Cardiac septum (tissue), 1 donor: ENCODE measurements around the gene GNAI2. TPM values are rescaled to one million over a fixed set of nuclear protein-coding genes. Genes with fewer than 3 reads are reported as not detected.
A peak's percentile ranks its signal among the peaks of the same experiment; 100 is the strongest.
"Not testable (repeated sequence)": the region's sequence is repeated elsewhere in the genome, so short reads cannot be mapped to it uniquely, and the experiment has no call there.

ENCODE experiments used
- DNase-seq: peaks from one replicate; pipeline ENCODE4 v3.0.0-alpha.2; 2020; ENCODE audit warnings: low spot score
- intact Hi-C: fragments of 100-400 bp; cut with DNase I; formaldehyde crosslinking; loops from one replicate; pipeline ENCODE4 v1.14.0; 2022
- total RNA-seq: library from RNA; stranded (reverse); fragmentation: NEBNext Ultra II Directional; extraction: Animal tissue kit (Norgen Biotek cat#: 25700); gene quantifications from one replicate; pipeline ENCODE4 v1.2.1, GENCODE V29; 2021
- donor health status: DM: no; HTN: no; CAD: no.

The GNAI2 gene
- total RNA-seq, 1 donor from 2014 or later: 153 TPM

- no peak for DNase-seq
Observed at GRCh38 chr3:50259432-50260026, 23.5 kb downstream of the GNAI2 start.

GRCh38 chr3:50260027-50260941 lies 24.3 kb downstream of the GNAI2 start:
- DNase-seq: peak; percentile 97
- intact Hi-C loops: loop anchor here (1.0 kb wide), 2 partner anchors 13 to 33 kb away; no protein-coding TSS in a partner anchor

More at GRCh38 chr3:50259432-50260026, 23.5 kb downstream of the GNAI2 start:
- intact Hi-C loops: loop anchor here (1.0 kb wide), 2 partner anchors 14 to 32 kb away; no protein-coding TSS in a partner anchor

- intact Hi-C loops: loop anchor here (1.0 kb wide), 2 partner anchors 12 to 34 kb away; no protein-coding TSS in a partner anchor
- DNase-seq: no peak
Observed at GRCh38 chr3:50260942-50261441, 25.0 kb downstream of the GNAI2 start.

- intact Hi-C loops: no loop called here
- no peak for DNase-seq
Observed at GRCh38 chr3:50261505-50261904, 25.5 kb downstream of the GNAI2 start.

- intact Hi-C loops, DNase-seq: not testable (repeated sequence)
Observed at GRCh38 chr3:50262200-50262599, 26.2 kb downstream of the GNAI2 start.

- no peak for DNase-seq
- intact Hi-C loops: no loop called here
Observed at GRCh38 chr3:50262778-50263177, 26.8 kb downstream of the GNAI2 start.

GRCh38 chr3:50263478-50264382 lies 27.7 kb downstream of the GNAI2 start:
- no peak for DNase-seq
- intact Hi-C loops: no loop called here

GRCh38 chr3:50264383-50264963 lies 28.5 kb downstream of the GNAI2 start:
- DNase-seq: peak; percentile 85
- intact Hi-C loops: no loop called here

- DNase-seq: no peak
- intact Hi-C loops: no loop called here
Observed at GRCh38 chr3:50264964-50265485, 29.0 kb downstream of the GNAI2 start.

GRCh38 chr3:50265571-50265970 lies 29.6 kb downstream of the GNAI2 start:
- intact Hi-C loops: no loop called here
- no peak for DNase-seq

GRCh38 chr3:50266017-50266416 lies 30.0 kb downstream of the GNAI2 start:
- intact Hi-C loops: no loop called here
- no peak for DNase-seq

GRCh38 chr3:50266836-50267235 lies 30.8 kb downstream of the GNAI2 start:
- intact Hi-C loops: no loop called here
- no peak for DNase-seq

- intact Hi-C loops: no loop called here
Observed at GRCh38 chr3:50267280-50267913, 31.4 kb downstream of the GNAI2 start.

GRCh38 chr3:50268276-50268675 lies 32.3 kb downstream of the GNAI2 start:
- DNase-seq: no peak
- intact Hi-C loops: no loop called here

More at GRCh38 chr3:50267280-50267913, 31.4 kb downstream of the GNAI2 start:
- peak; percentile 86 for DNase-seq

GRCh38 chr3:50268703-50269451 lies 32.9 kb downstream of the GNAI2 start, which contains the start of gene SEMA3B:
Gene SEMA3B (plus strand): TSS chr3:50269147. CDS start chr3:50269241, 94 bp downstream.
- peak; percentile 84 for DNase-seq
- intact Hi-C loops: no loop called here

GRCh38 chr3:50269460-50269859 lies 33.5 kb downstream of the GNAI2 start:
- intact Hi-C loops: no loop called here
- DNase-seq: no peak

GRCh38 chr3:50269977-50270413 lies 34.0 kb downstream of the GNAI2 start:
- no peak for DNase-seq
- intact Hi-C loops: loop anchor here (2.0 to 5.0 kb wide), 2 partner anchors 77 to 148 kb away; no protein-coding TSS in a partner anchor
